GM19467 (cell line): ENCODE measurements around the gene WDR64.
"Not testable (repeated sequence)": the region's sequence is repeated elsewhere in the genome, so short reads cannot be mapped to it uniquely, and the experiment has no call there.

Experiments used
- ATAC-seq: cut with Tn5 transposase; IDR thresholded peaks from one replicate; pipeline ENCODE4 v1.9.1; 2021; ENCODE audit warnings: mild to moderate bottlenecking, moderate library complexity; ENCODE audit not compliant: unreplicated experiment

WDR64 gene

GRCh38 chr1:241654641-241655040 lies 2.6 kb downstream of the WDR64 start:
- no peak for ATAC-seq

GRCh38 chr1:241658081-241658793 lies 6.2 kb downstream of the WDR64 start:
- ATAC-seq = no peak

- ATAC-seq = not testable (repeated sequence)
Observed at GRCh38 chr1:241659016-241659415, 6.9 kb downstream of the WDR64 start.

- ATAC-seq = no peak
Observed at GRCh38 chr1:241660424-241660972, 8.4 kb downstream of the WDR64 start.

GRCh38 chr1:241666419-241666818 lies 14.3 kb downstream of the WDR64 start:
- no peak for ATAC-seq

GRCh38 chr1:241672301-241672700 lies 20.2 kb downstream of the WDR64 start:
- ATAC-seq = no peak

- ATAC-seq = no peak
Observed at GRCh38 chr1:241674805-241675384, 22.8 kb downstream of the WDR64 start.

- ATAC-seq = no peak
Observed at GRCh38 chr1:241675983-241676382, 23.9 kb downstream of the WDR64 start.

GRCh38 chr1:241677201-241677600 lies 25.1 kb downstream of the WDR64 start:
- peak; percentile 84 for ATAC-seq

GRCh38 chr1:241678536-241678935 lies 26.5 kb downstream of the WDR64 start:
- no peak for ATAC-seq

GRCh38 chr1:241679404-241679803 lies 27.3 kb downstream of the WDR64 start:
- ATAC-seq = no peak

- no peak for ATAC-seq
Observed at GRCh38 chr1:241679961-241680360, 27.9 kb downstream of the WDR64 start.

GRCh38 chr1:241681861-241682448 lies 29.9 kb downstream of the WDR64 start:
- ATAC-seq = not testable (repeated sequence)

GRCh38 chr1:241682921-241683320 lies 30.8 kb downstream of the WDR64 start:
- ATAC-seq = no peak

GRCh38 chr1:241684108-241684507 lies 32.0 kb downstream of the WDR64 start:
- no peak for ATAC-seq

- ATAC-seq = no peak
Observed at GRCh38 chr1:241688940-241689368, 36.9 kb downstream of the WDR64 start.

GRCh38 chr1:241695246-241696171 lies 43.4 kb downstream of the WDR64 start:
- ATAC-seq = no peak

- no peak for ATAC-seq
Observed at GRCh38 chr1:241696172-241696814, 44.2 kb downstream of the WDR64 start.

GRCh38 chr1:241696815-241697639 lies 44.9 kb downstream of the WDR64 start:
- ATAC-seq = no peak

GRCh38 chr1:241697640-241698018 lies 45.5 kb downstream of the WDR64 start:
- no peak for ATAC-seq
